Measurements from ENCODE around the gene MSTN.

DNA sequence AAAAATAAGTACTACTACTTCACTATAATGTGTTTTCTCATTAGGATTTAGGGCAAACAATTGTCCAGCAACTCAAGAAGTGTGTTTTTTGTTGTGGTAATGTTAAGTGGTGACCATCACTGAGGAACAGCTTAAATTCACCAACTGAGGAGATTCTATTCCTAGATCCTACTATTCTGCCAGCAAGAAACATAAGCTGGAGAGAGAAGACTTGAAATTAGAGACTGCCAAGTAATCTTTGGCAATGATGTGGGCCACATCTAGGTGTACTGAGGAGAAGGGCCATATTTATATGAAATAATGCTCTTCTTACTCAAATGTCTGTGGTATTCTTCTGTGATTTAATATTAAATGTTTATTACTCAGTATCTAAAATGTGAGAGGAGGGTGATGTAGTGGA lies 44.3 kb upstream of the MSTN start:
- no peak for TF ChIP-seq POLR2A (IDR thresholded peaks at IDR 0.05)
- no peak for TF ChIP-seq POLR2AphosphoS5 (IDR thresholded peaks at IDR 0.05)
- TF ChIP-seq, protein P1, sequence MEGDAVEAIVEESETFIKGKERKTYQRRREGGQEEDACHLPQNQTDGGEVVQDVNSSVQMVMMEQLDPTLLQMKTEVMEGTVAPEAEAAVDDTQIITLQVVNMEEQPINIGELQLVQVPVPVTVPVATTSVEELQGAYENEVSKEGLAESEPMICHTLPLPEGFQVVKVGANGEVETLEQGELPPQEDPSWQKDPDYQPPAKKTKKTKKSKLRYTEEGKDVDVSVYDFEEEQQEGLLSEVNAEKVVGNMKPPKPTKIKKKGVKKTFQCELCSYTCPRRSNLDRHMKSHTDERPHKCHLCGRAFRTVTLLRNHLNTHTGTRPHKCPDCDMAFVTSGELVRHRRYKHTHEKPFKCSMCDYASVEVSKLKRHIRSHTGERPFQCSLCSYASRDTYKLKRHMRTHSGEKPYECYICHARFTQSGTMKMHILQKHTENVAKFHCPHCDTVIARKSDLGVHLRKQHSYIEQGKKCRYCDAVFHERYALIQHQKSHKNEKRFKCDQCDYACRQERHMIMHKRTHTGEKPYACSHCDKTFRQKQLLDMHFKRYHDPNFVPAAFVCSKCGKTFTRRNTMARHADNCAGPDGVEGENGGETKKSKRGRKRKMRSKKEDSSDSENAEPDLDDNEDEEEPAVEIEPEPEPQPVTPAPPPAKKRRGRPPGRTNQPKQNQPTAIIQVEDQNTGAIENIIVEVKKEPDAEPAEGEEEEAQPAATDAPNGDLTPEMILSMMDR (IDR thresholded peaks at IDR 0.05): no peak

Data from prostate gland (tissue), 2 donors.